ENCODE measurements around the gene MADD.

Gene MADD

GRCh38 chr11:47269829-47270305, at the start of gene MADD:
MADD (plus strand) TSS chr11:47270133.
- in situ Hi-C loops (cut with MboI; ENCODE audit: low sequenced_read_pairs): no loop called here

- in situ Hi-C loops (cut with MboI; ENCODE audit: low sequenced_read_pairs): no loop called here
These were observed 49.5 kb upstream of the MADD start for GRCh38 chr11:47220401-47220821.

- in situ Hi-C loops (cut with MboI; ENCODE audit: low sequenced_read_pairs): no loop called here
These were observed 47.2 kb upstream of the MADD start for GRCh38 chr11:47222696-47223095.

- in situ Hi-C loops (cut with MboI; ENCODE audit: low sequenced_read_pairs): no loop called here
These were observed 44.2 kb upstream of the MADD start for GRCh38 chr11:47225552-47226400.

GRCh38 chr11:47229161-47229560, 40.8 kb upstream of the MADD start:
- in situ Hi-C loops (cut with MboI; ENCODE audit: low sequenced_read_pairs): no loop called here

- in situ Hi-C loops (cut with MboI; ENCODE audit: low sequenced_read_pairs): no loop called here
These were observed 36.9 kb upstream of the MADD start for GRCh38 chr11:47233051-47233450.

- in situ Hi-C loops (cut with MboI; ENCODE audit: low sequenced_read_pairs): no loop called here
These were observed 35.8 kb upstream of the MADD start for GRCh38 chr11:47233989-47234668.

GRCh38 chr11:47234669-47235100, 35.2 kb upstream of the MADD start:
- in situ Hi-C loops (cut with MboI; ENCODE audit: low sequenced_read_pairs): no loop called here

- in situ Hi-C loops (cut with MboI; ENCODE audit: low sequenced_read_pairs): no loop called here
These were observed 34.8 kb upstream of the MADD start for GRCh38 chr11:47235163-47235562.

GRCh38 chr11:47236482-47236881, 33.5 kb upstream of the MADD start:
- in situ Hi-C loops (cut with MboI; ENCODE audit: low sequenced_read_pairs): no loop called here

- in situ Hi-C loops (cut with MboI; ENCODE audit: low sequenced_read_pairs): no loop called here
These were observed 30.1 kb upstream of the MADD start for GRCh38 chr11:47239852-47240251.

- in situ Hi-C loops (cut with MboI; ENCODE audit: low sequenced_read_pairs): no loop called here
These were observed 28.1 kb upstream of the MADD start for GRCh38 chr11:47241841-47242301.

- in situ Hi-C loops (cut with MboI; ENCODE audit: low sequenced_read_pairs): no loop called here
These were observed 27.2 kb upstream of the MADD start for GRCh38 chr11:47242596-47243192.

- in situ Hi-C loops (cut with MboI; ENCODE audit: low sequenced_read_pairs): no loop called here
These were observed 26.5 kb upstream of the MADD start for GRCh38 chr11:47243454-47243853.

- in situ Hi-C loops (cut with MboI; ENCODE audit: low sequenced_read_pairs): no loop called here
These were observed 25.2 kb upstream of the MADD start for GRCh38 chr11:47244448-47245350.

GRCh38 chr11:47245611-47246357, 24.1 kb upstream of the MADD start:
- in situ Hi-C loops (cut with MboI; ENCODE audit: low sequenced_read_pairs): no loop called here

GRCh38 chr11:47247502-47247901, 22.4 kb upstream of the MADD start:
- in situ Hi-C loops (cut with MboI; ENCODE audit: low sequenced_read_pairs): no loop called here

GRCh38 chr11:47248304-47248663, 21.6 kb upstream of the MADD start:
- in situ Hi-C loops (cut with MboI; ENCODE audit: low sequenced_read_pairs): no loop called here

- in situ Hi-C loops (cut with MboI; ENCODE audit: low sequenced_read_pairs): no loop called here
These were observed 21.1 kb upstream of the MADD start, which contains the start of gene ACP2 for GRCh38 chr11:47248664-47249377. ACP2 (minus strand) TSS chr11:47248814; CDS start chr11:47248789, 25 bp downstream.

Data from HL-60/S4 treated with retinoic acid at 250 ng/mL for 4 days and 3 days (cell line).